ENCODE data around the gene CBLL2. TPM values are rescaled to one million over a fixed set of nuclear protein-coding genes. Genes with fewer than 3 reads are reported as not detected.

CBLL2 gene
- total RNA-seq, 1 experiment from 2014 or later = not detected

- no peak for TF ChIP-seq CBX3 (IDR thresholded peaks at IDR 0.05; ENCODE audit: low read depth)
- peak; percentile 67; the same call in 1 of the 2 replicates for TF ChIP-seq FOSL1 (IDR thresholded peaks at IDR 0.05; ENCODE audit: low read depth)
Observed at GRCh38 chrX:22300130-22300529, 27.4 kb downstream of the CBLL2 start (continued).

- H4K20me1 ChIP-seq (ENCODE audit: insufficient read depth) = no peaks in the 10 kb centered on the region
- no peaks in the 10 kb centered on the region for H3K79me2 ChIP-seq (ENCODE audit: insufficient read depth, low read length)
- no peak overlapping the region for H2AFZ ChIP-seq (ENCODE audit: low read depth, low read length, poor library complexity, severe bottlenecking)
- no peaks in the 10 kb centered on the region for H3K9me2 ChIP-seq (ENCODE audit: insufficient read depth)
- CTCF ChIA-PET = no interaction called here
- no peak overlapping the region for H3K4me3 ChIP-seq (replicated peaks in 1 of 2; ENCODE audit: low read depth in 1 of 2, low read length in 2 of 2)
- no peak overlapping the region for H3K4me2 ChIP-seq (ENCODE audit: low read length)
- ATAC-seq (no peak), DNase-seq (ENCODE audit: low read depth, low spot score) (no peak)
- RAD21 ChIA-PET (ENCODE audit: low non-redundant PET in 1 of 2, low total read pairs in 2 of 2, uncharacterized antibody in 2 of 2, unreplicated experiment in 2 of 2) = no interaction called here
- POLR2A ChIA-PET = no interaction called here
- H3K9ac ChIP-seq (ENCODE audit: low read length) = no peak overlapping the region
- peaks cover 2 to 15% of the 10 kb centered on the region in 2 experiments; a peak in 2 of 4 replicates for H3K4me1 ChIP-seq (ENCODE audit: control insufficient read depth in 1 of 2, insufficient read depth in 2 of 2, low read length in 2 of 2)
- H3K36me3 ChIP-seq (ENCODE audit: control insufficient read depth in 1 of 2, insufficient read depth in 2 of 2, low read length in 2 of 2) = no peaks in the 10 kb centered on the region
- H3K27me3 ChIP-seq (ENCODE audit: insufficient read depth, low read length) = no peaks in the 10 kb centered on the region
- intact Hi-C loops (cut with micrococcal nuclease) = no loop called here
- no peak overlapping the region for H3K27ac ChIP-seq (ENCODE audit: low read depth, low read length)
- no TSS peak for BruUV-seq (replicated peaks)
- TF ChIP-seq EGR1 (IDR thresholded peaks at IDR 0.05; ENCODE audit: low read depth) = no peak
- no peak for TF ChIP-seq SP1 (IDR thresholded peaks at IDR 0.05; ENCODE audit: low read depth)
- TF ChIP-seq SRF (IDR thresholded peaks at IDR 0.05; ENCODE audit: low read depth) = no peak
- no peak for TF ChIP-seq RAD21 (IDR thresholded peaks at IDR 0.05; ENCODE audit: low read depth)
- TF ChIP-seq ELF1 (IDR thresholded peaks at IDR 0.05; ENCODE audit: borderline replicate concordance, low read depth) = no peak
- no peak for TF ChIP-seq EZH2 (IDR thresholded peaks at IDR 0.05)
- no peak for TF ChIP-seq POLR2A (IDR thresholded peaks at IDR 0.05; ENCODE audit: borderline replicate concordance, extremely low read depth, insufficient read depth, insufficient read length)
- TF ChIP-seq REST (IDR thresholded peaks at IDR 0.05; ENCODE audit: low read depth) = no peak
- no peak for TF ChIP-seq YY1 (IDR thresholded peaks at IDR 0.05; ENCODE audit: extremely low read depth, insufficient replicate concordance, low read depth, low read length)
- TF ChIP-seq CTCF (IDR thresholded peaks at IDR 0.05 in 2 of 3, conservative IDR thresholded peaks at IDR 0.05 in 1 of 3; ENCODE audit: borderline replicate concordance in 1 of 3, insufficient read depth in 1 of 3, low read depth in 2 of 3, low read length in 2 of 3) = no peak
- no peaks in the 10 kb centered on the region for H3K9me3 ChIP-seq (ENCODE audit: control insufficient read depth in 1 of 2, insufficient read depth in 1 of 2, low read depth in 1 of 2, low read length in 2 of 2)
Observed at GRCh38 chrX:22310779-22311178, 38.1 kb downstream of the CBLL2 start.

All from HCT116 (cell line).